Keratinocyte (primary cell): ENCODE measurements around the gene AMZ1. TPM values are rescaled to one million over a fixed set of nuclear protein-coding genes. Genes with fewer than 3 reads are reported as not detected.
A peak's percentile ranks its signal among the peaks of the same experiment; 100 is the strongest.

Source experiments
- DNase-seq: peaks from one replicate; pipeline ENCODE4 v3.0.0-alpha.2; 2011; ENCODE audit warnings: low read depth, missing footprints, low spot score
- FAIRE-seq: peaks from 2 replicates; lab custom pipeline; 2011; peaks lifted over from hg19 to GRCh38; lab: Jason Lieb, UNC
- H2AFZ ChIP-seq: 2 replicates; pipeline ENCODE4 v1.6.0; 2012; ENCODE audit warnings: low read length, control low read depth, inconsistent platforms; ENCODE audit not compliant: control insufficient read depth
- H3K27ac ChIP-seq: 2 replicates; pipeline ENCODE4 v1.5.1; 2011; ENCODE audit warnings: low read length; ENCODE audit not compliant: control insufficient read depth, insufficient read depth
- H3K27me3 ChIP-seq: 3 replicates; pipeline ENCODE4 v1.6.0; 2011; ENCODE audit warnings: low read length; ENCODE audit not compliant: control insufficient read depth, insufficient read depth; ENCODE audit errors: extremely low read depth
- H3K36me3 ChIP-seq, 2 experiments: 2 replicates in 1 of 2; 3 replicates in 1 of 2; pipeline ENCODE4 v1.5.1; 2011; ENCODE audit warnings: low read length in 2 of 2, mild to moderate bottlenecking in 1 of 2; ENCODE audit not compliant: control insufficient read depth in 2 of 2, insufficient read depth in 2 of 2; ENCODE audit errors: extremely low read depth in 1 of 2
- H3K4me1 ChIP-seq: 3 replicates; pipeline ENCODE4 v1.5.1; 2011; ENCODE audit warnings: low read length; ENCODE audit not compliant: control insufficient read depth, insufficient read depth; ENCODE audit errors: extremely low read depth
- H3K4me2 ChIP-seq: 3 replicates; pipeline ENCODE4 v1.6.0; 2011; ENCODE audit warnings: low read depth, low read length; ENCODE audit not compliant: control insufficient read depth, insufficient read depth; ENCODE audit errors: extremely low read depth
- H3K4me3 ChIP-seq, 3 experiments: fragments of 200-600 bp in 1 of 3; sonication (generic) in 1 of 3; 2 replicates in 2 of 3; 3 replicates in 1 of 3; pipeline ENCODE4 v1.5.1; 2011 to 2016; ENCODE audit warnings: low read length in 3 of 3, mild to moderate bottlenecking in 3 of 3, control low read depth in 2 of 3, inconsistent platforms in 1 of 3, low read depth in 1 of 3, mixed read lengths in 1 of 3, mixed run types in 1 of 3, moderate library complexity in 1 of 3; ENCODE audit not compliant: control insufficient read depth in 2 of 3, insufficient read depth in 2 of 3; ENCODE audit errors: extremely low read depth in 1 of 3
- H3K79me2 ChIP-seq: 2 replicates; pipeline ENCODE4 v1.6.0; 2012; ENCODE audit warnings: low read length; ENCODE audit not compliant: control insufficient read depth, insufficient read depth
- H3K9ac ChIP-seq: 3 replicates; pipeline ENCODE4 v1.6.0; 2011; ENCODE audit warnings: low read length; ENCODE audit not compliant: control insufficient read depth, insufficient read depth; ENCODE audit errors: extremely low read depth
- H3K9me1 ChIP-seq: 3 replicates; pipeline ENCODE4 v1.6.0; 2011; ENCODE audit warnings: low read length; ENCODE audit not compliant: control insufficient read depth, insufficient read depth; ENCODE audit errors: extremely low read depth
- H3K9me3 ChIP-seq: 2 replicates; pipeline ENCODE4 v1.5.1; 2012; ENCODE audit warnings: low read depth, low read length; ENCODE audit not compliant: control insufficient read depth
- H4K20me1 ChIP-seq: 3 replicates; pipeline ENCODE4 v1.6.0; 2011; ENCODE audit warnings: low read length; ENCODE audit not compliant: control insufficient read depth, insufficient read depth; ENCODE audit errors: extremely low read depth
- EZH2 ChIP-seq: IDR thresholded peaks from one replicate; pipeline ENCODE4 v1.6.1; 2012; ENCODE audit warnings: inconsistent platforms, mild to moderate bottlenecking, low read length, moderate library complexity
- dilution Hi-C: fragments of 300-500 bp; cut with MboI; formaldehyde crosslinking; loops from one replicate; pipeline ENCODE4 v1.7.0; 2020; ENCODE audit warnings: low sequenced_read_pairs; ENCODE audit not compliant: extremely low pct_ligation_motif_present
- polyA plus RNA-seq, 5 experiments: library from polyadenylated mRNA; depleted of rRNA in 3 of 5; stranded (reverse) in 3 of 5; stranded (forward) in 1 of 5; unstranded in 1 of 5; fragments of >200 nt; gene quantifications; 1 replicate in 1 of 5; 2 replicates in 3 of 5; 3 replicates in 1 of 5; pipeline versions ENCODE4 v1.2.1 to v1.2.3, GENCODE V29; 2011 to 2012; ENCODE audit warnings: missing spikeins in 2 of 5, low read depth in 1 of 5, low replicate concordance in 1 of 5
- TF ChIP-seq, protein P1 (sequence below), 3 experiments: IDR thresholded peaks in 1 of 3; conservative IDR thresholded peaks in 1 of 3; optimal IDR thresholded peaks in 1 of 3; 2 replicates in 2 of 3; 3 replicates in 1 of 3; pipeline versions ENCODE3 to v1.5.1; 2011; ENCODE audit warnings: low read length in 3 of 3, mild to moderate bottlenecking in 3 of 3, moderate library complexity in 2 of 3, control low read depth in 1 of 3, inconsistent platforms in 1 of 3; ENCODE audit not compliant: insufficient read depth in 2 of 3; ENCODE audit errors: extremely low read depth in 1 of 3

The AMZ1 gene
- polyA plus RNA-seq, 1 donor (not counting 4 experiments of a cell fraction or from before 2014, with no cell fraction given) = 0.04 TPM

DNA sequence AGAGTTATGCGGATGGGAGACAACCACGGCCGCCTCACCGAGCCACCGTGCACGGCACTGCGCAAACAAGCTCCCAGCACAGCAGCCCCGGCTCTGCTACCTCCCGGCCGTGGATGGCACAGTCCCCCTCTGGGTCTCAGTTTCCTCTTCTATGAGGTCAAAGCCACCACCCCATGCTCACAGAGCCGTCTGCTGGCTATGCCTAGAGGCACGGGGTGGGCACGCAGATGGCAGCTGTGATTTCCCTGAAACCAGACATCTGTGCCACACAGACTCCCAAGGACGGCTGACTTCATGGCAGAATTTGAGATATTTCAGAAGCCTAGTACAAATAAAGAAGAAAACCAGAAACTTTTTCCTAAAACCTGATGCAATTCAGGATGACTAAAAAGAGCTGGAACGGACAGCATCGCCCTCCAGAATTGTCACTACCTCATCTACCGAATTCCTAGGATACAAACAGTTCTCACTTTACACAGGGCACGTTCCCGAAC lies 73.2 kb downstream of the AMZ1 start:
- Histone ChIP-seq H3K27me3 (no peaks in the 10 kb centered on the region), H2AFZ (no peak overlapping the region), H3K4me2 (no peak overlapping the region), H3K9ac (no peak overlapping the region), H3K4me1 (peaks cover 57% of the 10 kb centered on the region), H3K79me2 (peaks cover 4% of the 10 kb centered on the region), H3K36me3 (peaks cover 0 to 3% of the 10 kb centered on the region in 2 experiments), H3K9me3 (no peaks in the 10 kb centered on the region), H3K27ac (no peak overlapping the region), H3K9me1 (no peaks in the 10 kb centered on the region), H3K4me3 (no peak overlapping the region), H4K20me1 (no peaks in the 10 kb centered on the region)
- TF ChIP-seq, protein P1, sequence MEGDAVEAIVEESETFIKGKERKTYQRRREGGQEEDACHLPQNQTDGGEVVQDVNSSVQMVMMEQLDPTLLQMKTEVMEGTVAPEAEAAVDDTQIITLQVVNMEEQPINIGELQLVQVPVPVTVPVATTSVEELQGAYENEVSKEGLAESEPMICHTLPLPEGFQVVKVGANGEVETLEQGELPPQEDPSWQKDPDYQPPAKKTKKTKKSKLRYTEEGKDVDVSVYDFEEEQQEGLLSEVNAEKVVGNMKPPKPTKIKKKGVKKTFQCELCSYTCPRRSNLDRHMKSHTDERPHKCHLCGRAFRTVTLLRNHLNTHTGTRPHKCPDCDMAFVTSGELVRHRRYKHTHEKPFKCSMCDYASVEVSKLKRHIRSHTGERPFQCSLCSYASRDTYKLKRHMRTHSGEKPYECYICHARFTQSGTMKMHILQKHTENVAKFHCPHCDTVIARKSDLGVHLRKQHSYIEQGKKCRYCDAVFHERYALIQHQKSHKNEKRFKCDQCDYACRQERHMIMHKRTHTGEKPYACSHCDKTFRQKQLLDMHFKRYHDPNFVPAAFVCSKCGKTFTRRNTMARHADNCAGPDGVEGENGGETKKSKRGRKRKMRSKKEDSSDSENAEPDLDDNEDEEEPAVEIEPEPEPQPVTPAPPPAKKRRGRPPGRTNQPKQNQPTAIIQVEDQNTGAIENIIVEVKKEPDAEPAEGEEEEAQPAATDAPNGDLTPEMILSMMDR (optimal IDR thresholded peaks at IDR 0.05 in 1 of 3, IDR thresholded peaks at IDR 0.05 in 1 of 3, conservative IDR thresholded peaks at IDR 0.05 in 1 of 3; ENCODE audit: extremely low read depth in 1 of 3, insufficient read depth in 2 of 3, low read length in 3 of 3) = no peak
- no peak for TF ChIP-seq EZH2
- no peak for DNase-seq
- no peak for FAIRE-seq
- dilution Hi-C loops = no loop called here

DNA sequence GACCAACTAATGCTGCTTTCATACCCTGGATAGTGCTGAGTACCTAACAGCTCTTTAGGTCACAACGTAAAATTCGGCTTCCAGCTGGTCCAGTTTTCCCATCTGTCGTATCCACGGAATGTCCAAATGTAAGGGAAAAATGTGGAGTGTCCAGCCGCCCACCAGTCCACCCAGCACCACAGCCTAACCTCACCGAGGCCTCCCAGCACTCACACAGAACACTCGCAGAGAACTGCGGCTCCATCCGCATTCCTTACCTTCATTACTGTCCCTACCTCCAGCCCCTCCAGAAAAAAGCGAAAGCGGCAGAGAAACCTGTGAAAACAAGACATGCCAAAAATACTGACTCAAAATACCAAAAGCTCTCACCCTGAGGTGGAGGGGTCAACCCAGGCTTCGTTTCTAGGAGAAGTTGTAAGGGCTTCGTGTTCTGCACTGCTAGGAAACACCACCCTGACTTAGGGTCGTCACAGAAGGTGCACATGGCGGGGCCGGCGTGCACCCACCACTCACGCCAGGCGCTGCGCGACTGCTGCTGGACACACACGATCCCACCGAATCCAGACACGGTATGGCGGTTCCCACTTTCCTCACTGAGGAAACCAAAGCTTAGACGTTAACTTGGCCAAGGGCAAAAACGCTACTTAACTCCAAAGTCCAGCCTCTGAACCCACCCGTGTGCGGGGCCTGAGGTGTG lies 73.9 kb downstream of the AMZ1 start:
- Histone ChIP-seq H3K9me1 (no peaks in the 10 kb centered on the region), H3K9me3 (no peaks in the 10 kb centered on the region), H3K27me3 (no peaks in the 10 kb centered on the region), H3K9ac (peak overlapping the region; percentile 55), H3K79me2 (peaks cover 4% of the 10 kb centered on the region), H3K4me3 (no peak overlapping the region), H2AFZ (no peak overlapping the region), H4K20me1 (no peaks in the 10 kb centered on the region), H3K4me2 (peak overlapping the region; percentile 56), H3K36me3 (peaks cover 0 to 1% of the 10 kb centered on the region in 2 experiments), H3K27ac (no peak overlapping the region), H3K4me1 (peaks cover 51% of the 10 kb centered on the region)
- dilution Hi-C loops = no loop called here
- DNase-seq (no peak), FAIRE-seq (no peak)
- TF ChIP-seq, protein P1 (optimal IDR thresholded peaks at IDR 0.05 in 1 of 3, IDR thresholded peaks at IDR 0.05 in 1 of 3, conservative IDR thresholded peaks at IDR 0.05 in 1 of 3; ENCODE audit: extremely low read depth in 1 of 3, insufficient read depth in 2 of 3, low read length in 3 of 3) = no peak
- no peak for TF ChIP-seq EZH2
